Measurements from ENCODE around the gene CAPZA2.
"Not testable (repeated sequence)": the region's sequence is repeated elsewhere in the genome, so short reads cannot be mapped to it uniquely, and the experiment has no call there.

The CAPZA2 gene

DNA sequence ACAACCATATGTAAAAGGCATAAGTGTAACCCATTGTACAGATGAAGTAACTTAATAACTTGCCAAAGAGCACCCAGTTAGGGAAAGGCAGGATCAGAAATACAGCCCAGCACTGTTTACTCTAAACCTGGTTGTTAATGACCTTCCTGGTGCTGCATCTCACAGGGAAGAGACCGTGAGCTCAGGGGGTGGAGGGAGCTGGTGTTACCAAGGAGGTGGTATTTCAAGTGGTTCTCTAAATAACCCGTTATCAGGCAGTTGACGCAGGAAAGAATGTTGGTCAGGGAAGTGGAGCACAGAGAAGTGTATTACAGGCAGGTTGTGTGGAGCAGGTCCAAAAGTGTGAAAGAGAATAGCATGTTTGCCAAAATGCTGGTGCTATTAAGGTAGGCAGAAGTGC, 86.5 kb downstream of the CAPZA2 start:
- Mint-ChIP-seq H3K4me3 (no peak overlapping the region), H3K9me3 (no peaks in the 10 kb centered on the region), H3K4me1 (ENCODE audit: low read depth) (peaks cover 5% of the 10 kb centered on the region), H3K36me3 (ENCODE audit: low read depth) (no peaks in the 10 kb centered on the region), H3K27me3 (ENCODE audit: low read depth) (peaks cover 22% of the 10 kb centered on the region), H3K27ac (no peak overlapping the region)

DNA sequence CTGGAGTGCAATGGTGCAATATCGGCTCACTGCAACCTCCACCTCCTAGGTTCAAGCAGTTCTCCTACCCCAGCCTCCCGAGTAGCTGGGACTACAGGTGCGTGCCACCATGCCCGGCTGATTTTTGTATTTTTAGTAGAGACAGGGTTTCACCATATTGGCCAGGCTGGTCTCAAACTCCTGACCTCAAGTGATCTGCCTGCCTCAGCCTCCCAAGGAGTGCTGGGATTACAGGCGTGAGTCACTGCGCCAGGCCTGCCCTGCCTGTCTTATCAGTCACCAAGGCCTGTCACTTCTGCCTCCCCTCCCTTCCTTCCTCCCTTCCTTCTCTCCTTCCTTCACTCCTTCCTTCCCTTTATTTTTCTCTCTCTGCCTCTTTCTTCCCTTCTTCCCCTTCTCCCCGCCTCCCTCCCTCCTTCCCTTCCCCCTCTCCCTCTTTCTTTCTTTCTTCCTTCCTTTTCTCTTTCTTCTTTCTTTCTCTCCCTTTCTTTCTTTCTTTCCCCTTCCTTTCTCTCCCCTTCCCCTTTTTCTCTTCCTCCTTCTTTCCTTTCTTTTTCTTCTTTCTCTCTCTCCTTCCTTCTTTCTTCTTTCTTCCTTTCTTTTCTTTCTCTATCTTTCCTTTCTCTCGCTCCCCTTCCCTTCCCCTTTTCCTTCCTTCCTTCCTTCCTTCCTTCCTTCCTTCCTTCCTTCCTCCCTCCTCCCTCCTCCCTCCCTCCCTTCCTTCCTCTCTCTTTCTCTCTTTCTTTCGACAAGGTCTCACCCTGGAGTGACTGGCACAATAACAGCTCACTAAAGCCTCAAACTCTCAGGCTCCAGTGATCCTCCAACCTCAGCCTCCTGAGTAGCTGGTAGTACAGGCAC, 87.8 kb downstream of the CAPZA2 start:
- no peaks in the 10 kb centered on the region for H3K9me3 Mint-ChIP-seq
- H3K36me3 Mint-ChIP-seq (ENCODE audit: low read depth) = no peaks in the 10 kb centered on the region
- H3K27ac Mint-ChIP-seq = no peak overlapping the region
- no peak overlapping the region for H3K4me3 Mint-ChIP-seq
- peaks cover 13% of the 10 kb centered on the region for H3K4me1 Mint-ChIP-seq (ENCODE audit: low read depth)
- H3K27me3 Mint-ChIP-seq (ENCODE audit: low read depth) = peaks cover 28% of the 10 kb centered on the region

DNA sequence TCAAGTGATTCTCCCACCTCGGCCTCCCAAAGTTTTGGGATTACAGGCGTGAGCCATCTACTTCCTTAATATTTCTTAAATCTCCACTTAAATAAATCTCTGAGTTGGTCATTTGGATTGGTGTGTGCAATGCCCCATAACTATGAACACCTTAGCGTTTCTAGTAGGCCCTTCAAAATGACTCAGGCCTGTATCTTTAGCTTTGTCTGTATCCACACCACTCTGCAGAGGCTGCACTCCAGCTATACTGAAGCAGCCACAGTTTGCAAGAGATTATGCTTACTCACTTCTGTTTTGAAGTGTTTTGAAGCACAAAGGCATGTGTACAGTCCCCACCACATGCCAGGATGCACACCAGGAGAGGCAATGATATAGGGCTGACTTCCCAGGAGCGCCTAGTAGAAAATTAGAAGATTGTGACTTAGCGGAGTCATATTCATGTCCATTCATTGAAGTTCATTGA, 88.5 kb downstream of the CAPZA2 start:
- no peak overlapping the region for H3K4me3 Mint-ChIP-seq
- H3K27me3 Mint-ChIP-seq (ENCODE audit: low read depth) = peaks cover 23% of the 10 kb centered on the region
- no peaks in the 10 kb centered on the region for H3K36me3 Mint-ChIP-seq (ENCODE audit: low read depth)
- no peaks in the 10 kb centered on the region for H3K9me3 Mint-ChIP-seq
- peaks cover 16% of the 10 kb centered on the region for H3K4me1 Mint-ChIP-seq (ENCODE audit: low read depth)
- no peak overlapping the region for H3K27ac Mint-ChIP-seq

DNA sequence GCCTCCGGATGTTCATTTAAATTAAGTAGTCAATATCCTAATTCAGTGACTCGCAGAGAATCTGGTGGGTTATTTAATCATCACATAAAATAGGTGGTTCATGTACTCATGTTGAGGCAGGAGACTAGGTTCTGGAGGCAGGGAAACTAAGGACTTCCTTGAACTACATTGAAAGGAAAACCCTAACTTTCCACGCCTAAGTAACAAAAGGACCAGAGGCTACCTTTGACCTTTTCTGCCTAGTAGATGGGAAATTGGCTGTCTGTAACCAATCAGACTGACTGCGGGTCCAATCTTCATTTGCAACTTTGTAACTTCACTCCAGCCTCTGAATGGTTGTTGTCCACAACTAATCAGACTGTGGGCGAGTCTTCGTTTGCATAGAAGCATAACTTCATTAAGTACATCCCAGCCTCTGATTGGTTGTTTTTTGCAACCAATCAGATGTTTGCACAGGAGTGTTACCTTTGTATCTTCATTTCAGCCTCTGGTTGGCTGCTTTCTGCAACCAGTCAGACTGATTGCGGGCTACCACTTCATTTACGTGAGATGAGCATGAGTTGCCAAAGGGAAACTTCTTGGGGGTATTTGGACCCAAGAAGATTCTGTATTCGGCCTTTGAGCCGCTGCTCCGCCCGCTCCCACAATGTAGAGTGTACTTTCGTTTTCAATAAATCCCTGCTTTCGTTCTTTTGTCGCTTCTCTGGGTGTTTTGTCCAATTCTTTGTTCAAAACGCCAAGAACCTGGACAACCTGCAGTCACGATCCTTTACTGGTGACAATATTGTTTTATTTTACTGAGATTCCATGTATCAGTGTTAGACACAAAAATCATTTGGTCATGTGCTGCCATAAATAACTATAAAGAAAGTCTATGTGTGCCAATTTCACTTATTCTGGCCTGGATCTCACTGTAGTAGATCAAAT, 89.2 kb downstream of the CAPZA2 start:
- H3K4me3 Mint-ChIP-seq = no peak overlapping the region

DNA sequence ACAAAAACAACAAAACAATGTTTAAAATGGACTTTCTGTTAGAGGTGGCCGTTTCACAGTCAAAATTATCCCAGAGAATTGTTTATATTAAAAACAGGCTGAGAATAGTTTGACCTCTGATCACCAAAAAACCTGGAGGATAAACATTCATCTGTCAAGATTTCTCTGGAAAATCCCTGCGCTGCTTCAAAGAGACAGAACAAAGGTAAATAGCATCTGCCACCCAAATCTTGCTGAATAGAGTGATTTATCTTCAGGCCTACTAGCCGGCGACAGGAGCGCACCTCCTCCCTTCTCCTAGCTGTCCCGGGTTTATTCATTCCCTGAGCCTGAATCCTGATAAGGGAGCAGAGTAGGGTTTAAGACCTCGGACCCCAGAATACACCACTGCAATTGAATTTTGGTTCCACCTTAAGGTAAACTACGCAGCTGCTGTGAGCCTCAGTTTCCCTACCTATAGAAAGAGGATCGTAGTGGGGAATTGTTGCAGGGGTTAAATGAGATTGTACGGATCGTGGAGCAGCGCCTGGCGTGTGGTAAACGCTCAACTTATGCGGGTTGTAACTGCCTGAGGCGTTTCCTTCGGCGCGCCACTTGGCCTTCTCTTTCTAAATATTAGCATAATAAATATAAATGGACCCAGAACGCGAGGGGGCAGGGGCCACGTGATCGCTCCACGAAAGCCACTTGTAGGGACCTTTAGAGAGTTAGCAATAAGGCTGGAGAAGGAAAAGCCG, 90.4 kb downstream of the CAPZA2 start:
- H3K27me3 Mint-ChIP-seq (ENCODE audit: low read depth) = peaks cover 23% of the 10 kb centered on the region
- H3K36me3 Mint-ChIP-seq (ENCODE audit: low read depth) = no peaks in the 10 kb centered on the region
- peak overlapping the region; percentile 41 for H3K27ac Mint-ChIP-seq
- H3K4me1 Mint-ChIP-seq (ENCODE audit: low read depth) = peaks cover 16% of the 10 kb centered on the region
- H3K9me3 Mint-ChIP-seq = no peaks in the 10 kb centered on the region
- peak overlapping the region; percentile 72 for H3K4me3 Mint-ChIP-seq

More for the DNA sequence above, 89.2 kb downstream of the CAPZA2 start:
- Mint-ChIP-seq H3K9me3 (no peaks in the 10 kb centered on the region), H3K4me1 (ENCODE audit: low read depth) (peaks cover 16% of the 10 kb centered on the region), H3K27ac (no peak overlapping the region), H3K27me3 (ENCODE audit: low read depth) (peaks cover 22% of the 10 kb centered on the region), H3K36me3 (ENCODE audit: low read depth) (no peaks in the 10 kb centered on the region)

DNA sequence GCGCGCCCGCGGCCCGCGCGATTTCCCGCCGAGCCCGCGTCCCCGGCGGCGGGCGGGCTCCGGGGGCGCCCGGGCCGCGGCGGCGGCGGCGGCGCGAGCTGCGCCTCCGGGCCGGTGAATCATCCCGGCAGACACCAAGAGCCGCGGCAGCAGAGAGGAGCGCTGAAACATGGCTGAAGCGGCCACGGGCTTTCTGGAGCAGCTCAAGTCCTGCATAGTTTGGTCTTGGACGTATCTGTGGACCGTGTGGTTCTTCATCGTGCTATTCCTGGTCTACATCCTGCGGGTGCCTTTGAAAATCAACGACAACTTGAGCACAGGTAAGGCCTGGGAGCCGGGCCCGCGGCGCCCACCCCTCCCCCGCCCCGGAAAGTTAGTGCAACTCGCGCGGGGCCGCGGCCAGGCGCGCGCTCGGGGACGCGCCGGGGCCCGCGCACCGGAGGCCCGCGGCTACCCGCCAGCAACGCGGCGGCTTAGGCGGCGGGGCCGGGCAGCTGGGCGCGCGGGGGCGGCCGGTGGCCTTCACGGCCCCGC, 91.1 kb downstream of the CAPZA2 start, which contains the start of gene ST7:
ST7 (plus strand) TSS at position 130 of the 534 bp plus-strand sequence; CDS start at position 170, 40 bp downstream.
- no peaks in the 10 kb centered on the region for H3K36me3 Mint-ChIP-seq (ENCODE audit: low read depth)
- H3K9me3 Mint-ChIP-seq = no peaks in the 10 kb centered on the region
- peaks cover 16% of the 10 kb centered on the region for H3K4me1 Mint-ChIP-seq (ENCODE audit: low read depth)
- peak within 1 kb of the TSS; percentile 81 for H3K27ac Mint-ChIP-seq
- peak within 1 kb of the TSS; percentile 89 for H3K4me3 Mint-ChIP-seq
- H3K27me3 Mint-ChIP-seq (ENCODE audit: low read depth) = peaks cover 24% of the 10 kb centered on the region

DNA sequence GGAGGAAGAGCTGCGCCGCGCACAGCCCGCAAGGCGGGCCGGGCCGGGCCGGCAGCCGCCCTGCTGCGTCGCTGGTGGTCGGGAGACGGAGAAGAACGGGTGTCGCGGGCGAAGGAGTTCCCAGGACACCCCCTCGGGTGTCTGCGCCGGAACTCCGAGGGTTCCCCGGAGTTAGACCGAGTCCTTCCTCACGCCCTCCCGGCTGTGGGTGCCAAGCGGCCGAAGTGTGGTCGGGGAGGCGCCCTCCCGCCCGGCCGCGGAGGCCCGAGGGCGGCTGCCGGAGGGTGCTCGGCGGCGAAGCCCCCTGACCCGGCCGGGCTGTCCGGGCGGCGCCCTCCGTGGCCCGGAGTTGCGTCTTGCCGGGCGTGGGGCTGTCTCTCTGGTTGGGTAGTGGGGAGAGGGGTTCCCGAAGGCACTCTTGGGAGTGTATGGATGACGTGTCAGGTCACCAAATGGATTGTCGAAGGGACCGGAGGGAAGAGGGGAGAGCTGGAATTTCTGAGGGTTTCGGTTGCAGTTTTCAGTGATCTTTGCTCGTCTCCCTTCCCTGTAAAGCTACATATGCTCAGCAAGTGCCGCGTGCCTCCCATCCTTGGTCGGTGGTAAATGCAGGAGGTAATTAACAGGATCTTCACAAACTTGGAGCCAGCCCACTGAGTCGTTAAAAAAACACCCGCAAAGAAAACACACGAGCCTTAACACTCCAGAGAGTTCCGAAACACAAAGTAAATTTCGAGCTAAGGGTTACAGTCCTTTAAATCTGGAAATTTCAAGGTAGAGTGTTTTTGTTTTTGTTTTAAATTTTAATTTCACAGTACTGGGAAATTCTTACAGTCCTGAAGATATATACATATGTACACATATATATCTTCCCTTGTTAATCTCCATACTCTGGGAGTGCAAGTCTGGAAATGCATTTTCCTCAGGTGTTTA, 91.8 kb downstream of the CAPZA2 start:
- Mint-ChIP-seq H3K9me3 (no peaks in the 10 kb centered on the region), H3K27ac (peak overlapping the region; percentile 81), H3K4me1 (ENCODE audit: low read depth) (peaks cover 16% of the 10 kb centered on the region), H3K36me3 (ENCODE audit: low read depth) (no peaks in the 10 kb centered on the region), H3K4me3 (peak overlapping the region; percentile 89), H3K27me3 (ENCODE audit: low read depth) (peaks cover 32% of the 10 kb centered on the region)

DNA sequence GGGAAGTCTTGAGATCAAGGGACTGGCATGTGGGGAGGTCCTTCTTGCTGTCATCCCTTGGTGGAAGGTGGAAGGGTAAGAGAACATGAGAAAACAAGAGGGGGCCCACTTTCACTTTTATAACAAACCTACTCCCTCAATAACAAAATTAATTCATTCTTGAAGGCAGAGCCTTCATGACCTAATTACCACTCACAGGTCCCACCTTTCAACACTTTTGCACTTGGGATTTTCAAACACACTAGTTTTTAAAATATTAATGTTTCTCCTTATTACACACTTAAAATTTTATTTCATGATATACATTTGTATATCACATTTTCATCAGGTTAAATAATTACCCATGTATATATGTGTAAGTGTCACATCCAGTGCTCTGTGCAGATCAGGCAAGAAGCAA, 93.0 kb downstream of the CAPZA2 start:
- Mint-ChIP-seq H3K9me3 (no peaks in the 10 kb centered on the region), H3K27ac (no peak overlapping the region), H3K4me3 (peak overlapping the region; percentile 89), H3K36me3 (ENCODE audit: low read depth) (no peaks in the 10 kb centered on the region), H3K27me3 (ENCODE audit: low read depth) (peaks cover 33% of the 10 kb centered on the region), H3K4me1 (ENCODE audit: low read depth) (peaks cover 16% of the 10 kb centered on the region)

DNA sequence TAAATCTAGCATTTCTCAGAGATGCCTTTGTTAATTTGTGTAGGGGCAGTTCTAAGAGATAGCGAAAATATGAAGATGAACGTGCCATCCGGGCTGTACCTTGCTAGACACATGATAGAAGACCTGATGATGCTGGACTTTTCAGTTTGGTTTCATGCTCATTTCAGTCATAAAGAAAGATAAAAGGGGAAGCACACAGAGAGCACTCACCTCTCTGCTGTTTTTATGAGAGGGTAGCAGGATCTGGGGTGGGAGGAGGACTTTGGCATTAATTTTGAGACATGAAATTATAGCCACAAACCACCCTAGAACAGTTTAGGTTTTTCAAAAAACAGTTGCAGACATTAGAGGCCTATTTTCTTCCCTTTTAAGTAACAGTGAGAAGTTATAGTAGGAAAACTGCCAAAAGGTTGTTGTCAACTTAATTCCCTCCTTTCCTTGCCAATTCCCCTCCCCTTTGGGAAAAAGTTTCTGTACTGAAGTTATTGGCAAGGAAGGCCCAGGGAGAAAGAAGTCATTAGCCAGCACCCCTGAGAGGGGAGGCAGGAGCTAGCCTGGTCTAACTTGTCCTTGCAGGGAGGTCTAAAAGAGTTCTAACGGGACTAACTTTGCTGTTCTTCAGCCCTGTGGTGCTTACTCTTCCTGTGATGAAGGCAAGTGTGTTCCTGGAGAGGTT, 93.6 kb downstream of the CAPZA2 start:
- peaks cover 14% of the 10 kb centered on the region for H3K4me1 Mint-ChIP-seq (ENCODE audit: low read depth)
- no peak overlapping the region for H3K4me3 Mint-ChIP-seq
- H3K27ac Mint-ChIP-seq = no peak overlapping the region
- H3K27me3 Mint-ChIP-seq (ENCODE audit: low read depth) = peaks cover 27% of the 10 kb centered on the region
- H3K9me3 Mint-ChIP-seq = no peaks in the 10 kb centered on the region
- no peaks in the 10 kb centered on the region for H3K36me3 Mint-ChIP-seq (ENCODE audit: low read depth)

DNA sequence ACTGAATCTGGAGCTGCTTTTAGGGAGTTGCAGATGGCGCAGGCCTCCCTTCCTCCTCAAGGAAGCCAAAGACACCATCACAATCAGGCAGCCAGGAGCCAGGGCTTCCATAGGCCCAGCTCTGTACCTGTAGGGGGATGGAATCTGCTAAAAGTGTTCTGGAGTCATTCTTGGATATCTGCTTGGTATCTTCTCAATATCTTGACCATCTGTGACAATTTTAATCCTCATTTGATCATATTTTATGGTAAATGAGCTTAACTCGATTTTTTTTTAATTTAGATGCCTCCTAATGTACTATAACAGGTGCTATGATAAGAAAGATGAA, 94.1 kb downstream of the CAPZA2 start:
- Mint-ChIP-seq H3K4me1 (ENCODE audit: low read depth) (peaks cover 14% of the 10 kb centered on the region), H3K27me3 (ENCODE audit: low read depth) (peaks cover 26% of the 10 kb centered on the region), H3K9me3 (no peaks in the 10 kb centered on the region), H3K36me3 (ENCODE audit: low read depth) (no peaks in the 10 kb centered on the region), H3K4me3 (no peak overlapping the region), H3K27ac (no peak overlapping the region)

DNA sequence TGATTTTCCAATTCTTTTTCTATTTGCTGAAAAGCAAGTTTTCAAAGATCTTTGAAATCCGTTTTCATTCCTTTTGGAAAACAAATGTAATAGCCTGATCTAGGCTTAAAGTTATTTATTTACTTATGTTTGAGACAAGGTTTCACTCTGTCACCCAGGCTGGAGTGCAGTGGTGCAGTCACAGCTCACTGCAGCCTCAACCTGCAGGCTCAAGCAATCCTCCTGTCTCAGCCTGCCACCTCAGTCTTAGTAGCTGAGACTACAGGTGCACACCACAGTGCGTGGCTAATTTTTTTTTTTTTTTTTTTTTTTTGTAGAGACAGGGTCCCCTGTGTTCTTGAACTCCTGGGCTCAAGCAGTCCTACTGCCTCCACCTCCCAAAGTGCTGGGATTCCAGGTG, 95.5 kb downstream of the CAPZA2 start:
- H3K4me3 Mint-ChIP-seq = no peak overlapping the region
- peaks cover 12% of the 10 kb centered on the region for H3K4me1 Mint-ChIP-seq (ENCODE audit: low read depth)
- no peaks in the 10 kb centered on the region for H3K9me3 Mint-ChIP-seq
- no peaks in the 10 kb centered on the region for H3K36me3 Mint-ChIP-seq (ENCODE audit: low read depth)
- H3K27ac Mint-ChIP-seq = no peak overlapping the region
- H3K27me3 Mint-ChIP-seq (ENCODE audit: low read depth) = peaks cover 30% of the 10 kb centered on the region

DNA sequence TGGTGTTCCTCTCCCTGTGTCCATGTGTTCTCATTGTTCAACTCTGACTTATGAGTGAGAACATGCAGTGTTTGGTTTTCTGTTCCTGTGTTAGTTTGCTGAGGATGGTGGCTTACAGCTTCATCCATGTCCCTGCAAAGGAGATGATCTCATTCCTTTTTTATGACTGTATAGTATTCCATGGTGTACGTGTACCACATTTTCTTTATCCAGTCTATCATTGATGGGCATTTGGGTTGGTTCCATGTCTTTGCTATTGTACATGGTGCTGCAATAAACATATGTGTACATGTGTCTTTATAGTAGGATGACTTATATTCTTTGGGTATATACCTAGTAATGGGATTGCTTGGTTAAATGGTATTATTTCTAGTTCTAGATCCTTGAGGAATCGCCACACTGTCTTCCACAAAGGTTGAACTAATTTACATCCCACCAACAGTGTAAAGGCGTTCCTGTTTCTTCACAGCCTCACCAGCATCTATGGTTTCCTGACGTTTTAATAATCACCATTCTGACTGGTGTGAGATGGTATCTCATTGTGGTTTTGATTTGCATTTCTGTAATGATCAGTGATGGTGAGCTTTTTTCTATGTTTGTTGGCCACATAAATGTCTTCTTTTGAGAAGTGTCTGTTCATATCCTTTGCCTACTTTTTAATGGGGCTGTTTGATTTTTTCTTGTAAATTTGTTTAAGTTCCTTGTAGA, 99.7 kb downstream of the CAPZA2 start:
- H3K4me3 Mint-ChIP-seq; H3K36me3 Mint-ChIP-seq (ENCODE audit: low read depth); H3K4me1 Mint-ChIP-seq (ENCODE audit: low read depth); H3K9me3 Mint-ChIP-seq; H3K27ac Mint-ChIP-seq: not testable (repeated sequence)
- H3K27me3 Mint-ChIP-seq (ENCODE audit: low read depth) = peaks cover 15% of the 10 kb centered on the region
